Measurements from ENCODE around the gene THAP10. TPM values are rescaled to one million over a fixed set of nuclear protein-coding genes. Genes with fewer than 3 reads are reported as not detected.

Gene THAP10
- total RNA-seq, 1 donor, result 1.1 TPM

Other genes starting within 250 kb of the THAP10 start
- 158 and 161 TPM in 2 replicates for gene UACA, start 128.9 kb downstream of the THAP10 start, total RNA-seq
- 76.0 and 77.4 TPM in 2 replicates for gene LARP6, start 38.3 kb downstream of the THAP10 start, total RNA-seq
- 13.0 and 18.1 TPM in 2 replicates for gene LRRC49, start 393 bp upstream of the THAP10 start, total RNA-seq
- 15.6 TPM in 2 replicates for gene THSD4, start 223.0 kb upstream of the THAP10 start, total RNA-seq

All from osteoblast (primary cell).